AG04450 (cell line): ENCODE data around the gene TMPRSS9. TPM values are rescaled to one million over a fixed set of nuclear protein-coding genes. Genes with fewer than 3 reads are reported as not detected.

Experiments used
- CTCF ChIA-PET: fragments of 300-600, 350-600 bp; formaldehyde crosslinking; extraction: SDS; loops from one replicate; lab custom pipeline; 2022; ENCODE audit warnings: antibody characterized with exemption, inconsistent platforms; lab: Charles Lee
- POLR2A ChIA-PET: fragments of 350-600 bp; formaldehyde crosslinking; extraction: SDS; loops from one replicate; lab custom pipeline; 2021; ENCODE audit warnings: antibody characterized with exemption, inconsistent platforms; lab: Yijun Ruan, JAX
- DNase-seq: peaks from one replicate; pipeline ENCODE4 v3.0.0-alpha.2; 2011; ENCODE audit warnings: low read depth, low spot score
- H3K27ac ChIP-seq: one replicate; pipeline ENCODE4 v1.5.1; 2012; ENCODE audit warnings: low read depth, low read length, control low read depth
- H3K27me3 ChIP-seq: one replicate; pipeline ENCODE4 v1.6.0; 2012; ENCODE audit warnings: low read length; ENCODE audit not compliant: control insufficient read depth, insufficient read depth
- H3K4me3 ChIP-seq: 2 replicates; pipeline ENCODE4 v1.5.1; 2011; ENCODE audit warnings: mild to moderate bottlenecking, low read depth, low read length, control low read depth
- H3K9me3 ChIP-seq: 2 replicates; pipeline ENCODE4 v1.5.1; 2012; ENCODE audit warnings: low read length; ENCODE audit not compliant: control insufficient read depth, insufficient read depth
- CTCF ChIP-seq: IDR thresholded peaks from 2 replicates; pipeline ENCODE4 v1.5.1; 2011; ENCODE audit warnings: low read depth, low read length, control low read depth, inconsistent platforms
- polyA plus RNA-seq: library from polyadenylated mRNA; depleted of rRNA; stranded (reverse); fragments of >200 nt; gene quantifications from 2 replicates; pipeline ENCODE4 v1.2.3, GENCODE V29; 2011

Gene TMPRSS9
- polyA plus RNA-seq, 1 experiment = not detected

- H3K4me3 ChIP-seq = peak overlapping the region; percentile 86
- ChIA-PET POLR2A (no interaction called here), CTCF (interaction anchor here (1.5 kb wide), 1 partner anchor 13 kb away, joined by 5 read pairs; no protein-coding TSS in a partner anchor)
- no peak for DNase-seq
- TF ChIP-seq CTCF = no peak
- H3K27ac ChIP-seq = peak overlapping the region; percentile 21
- no peaks in the 10 kb centered on the region for H3K27me3 ChIP-seq
- peaks cover under 1% of the 10 kb centered on the region; the same call in 1 of the 2 replicates for H3K9me3 ChIP-seq
Measured at GRCh38 chr19:2329149-2329478, 31.0 kb upstream of the TMPRSS9 start.

- no peak for DNase-seq
- POLR2A ChIA-PET = no interaction called here
- Histone ChIP-seq H3K4me3 (peak overlapping the region; percentile 86), H3K27ac (no peak overlapping the region), H3K9me3 (peaks cover 5% of the 10 kb centered on the region), H3K27me3 (no peaks in the 10 kb centered on the region)
- CTCF ChIA-PET = interaction anchor here (1.5 kb wide), 1 partner anchor 13 kb away, joined by 5 read pairs; no protein-coding TSS in a partner anchor
- TF ChIP-seq CTCF = no peak
Measured at GRCh38 chr19:2329501-2329916, 30.6 kb upstream of the TMPRSS9 start.

- ChIA-PET CTCF (interaction anchor here (0.6 to 1.5 kb wide), 2 partner anchors 14 to 94 kb away, joined by 3 to 5 read pairs; partner anchors contain the start of gene PLEKHJ1), POLR2A (no interaction called here)
- peaks cover 12% of the 10 kb centered on the region for H3K9me3 ChIP-seq
- H3K27me3 ChIP-seq = no peaks in the 10 kb centered on the region
- DNase-seq = no peak
- no peak overlapping the region for H3K27ac ChIP-seq
- TF ChIP-seq CTCF = no peak
- H3K4me3 ChIP-seq = no peak overlapping the region
Measured at GRCh38 chr19:2330255-2330631, 29.8 kb upstream of the TMPRSS9 start.

GRCh38 chr19:2330632-2331284 is 29.3 kb upstream of the TMPRSS9 start:
- no peak for TF ChIP-seq CTCF
- no peaks in the 10 kb centered on the region for H3K27me3 ChIP-seq
- peaks cover 17% of the 10 kb centered on the region for H3K9me3 ChIP-seq
- no peak overlapping the region for H3K4me3 ChIP-seq
- ChIA-PET POLR2A (no interaction called here), CTCF (interaction anchor here (0.6 to 1.5 kb wide), 2 partner anchors 15 to 95 kb away, joined by 3 to 5 read pairs; partner anchors contain the start of gene PLEKHJ1)
- no peak overlapping the region for H3K27ac ChIP-seq
- DNase-seq = no peak

GRCh38 chr19:2331601-2332246 is 28.3 kb upstream of the TMPRSS9 start:
- Histone ChIP-seq H3K27ac (no peak overlapping the region), H3K4me3 (no peak overlapping the region), H3K27me3 (no peaks in the 10 kb centered on the region), H3K9me3 (peaks cover 17% of the 10 kb centered on the region)
- no peak for TF ChIP-seq CTCF
- CTCF ChIA-PET = no interaction called here
- POLR2A ChIA-PET = no interaction called here
- no peak for DNase-seq
